Small intestine (tissue), 7 donors: Measurements from ENCODE around the gene APBB1. TPM values are rescaled to one million over a fixed set of nuclear protein-coding genes. Genes with fewer than 3 reads are reported as not detected.

Experiments used
- DNase-seq, 2 donors: peaks; one replicate each; pipeline versions ENCODE4 v3.0.0 to v3.0.0-alpha.2; 2013
- FAIRE-seq: peaks from 2 replicates; lab custom pipeline; 2012; peaks lifted over from hg19 to GRCh38; lab: Jason Lieb, UNC
- H3K27ac ChIP-seq, 3 donors: one replicate each; pipeline ENCODE4 v1.5.1; 2013; ENCODE audit warnings: low read length in 2 of 3, mild to moderate bottlenecking in 2 of 3, control low read depth in 1 of 3, inconsistent platforms in 1 of 3, low read depth in 1 of 3, moderate library complexity in 1 of 3
- H3K27me3 ChIP-seq, 3 donors: one replicate each; pipeline ENCODE4 v1.6.1; 2013; ENCODE audit warnings: low read length in 3 of 3, inconsistent platforms in 1 of 3; ENCODE audit not compliant: control insufficient read depth in 3 of 3, insufficient read depth in 3 of 3
- H3K36me3 ChIP-seq, 3 donors: one replicate each; pipeline ENCODE4 v1.6.1; 2013; ENCODE audit warnings: low read length in 3 of 3, inconsistent platforms in 1 of 3, low read depth in 1 of 3, mild to moderate bottlenecking in 1 of 3, moderate library complexity in 1 of 3; ENCODE audit not compliant: control insufficient read depth in 3 of 3, insufficient read depth in 2 of 3
- H3K4me1 ChIP-seq, 3 donors: one replicate each; pipeline ENCODE4 v1.6.1; 2013; ENCODE audit warnings: low read length in 2 of 3, inconsistent platforms in 1 of 3, low read depth in 1 of 3, mild to moderate bottlenecking in 1 of 3, moderate library complexity in 1 of 3; ENCODE audit not compliant: control insufficient read depth in 3 of 3, insufficient read depth in 2 of 3
- H3K4me3 ChIP-seq, 3 donors: one replicate each; pipeline ENCODE4 v1.5.1; 2013; ENCODE audit warnings: low read length in 3 of 3, control low read depth in 1 of 3, inconsistent platforms in 1 of 3, low read depth in 1 of 3, mild to moderate bottlenecking in 1 of 3, moderate library complexity in 1 of 3
- H3K9me3 ChIP-seq, 2 donors: one replicate each; pipeline ENCODE4 v1.6.1; 2013; ENCODE audit warnings: low read depth in 1 of 2, low read length in 1 of 2; ENCODE audit not compliant: control insufficient read depth in 2 of 2, insufficient read depth in 1 of 2
- WGBS, 3 donors: extraction: QIAGEN DNeasy Blood & Tissue Kit; methylation state at CpG; one replicate each; pipeline ENCODE4 v1.1.7; 2013; 5-methylcytosine and 5-hydroxymethylcytosine counted together
- polyA plus RNA-seq, 4 donors: library from polyadenylated mRNA; stranded (reverse) in 3 of 4; unstranded in 1 of 4; fragments of 200-250 nt in 3 of 4; fragments of 120-200 nt in 1 of 4; gene quantifications; one replicate each; pipeline versions ENCODE4 v1.2.1 to v1.2.3, GENCODE V29; 2013
- donor health status: healthy with polysubstance abuse.
- donor health status: control.
- donor health status: control.
- donor health status: Bipolar disorder and iron deficiency.
- donor health status: healthy.

Gene APBB1
- polyA plus RNA-seq, 4 donors = 2.5 to 17.8 (median 11.9) TPM

DNA sequence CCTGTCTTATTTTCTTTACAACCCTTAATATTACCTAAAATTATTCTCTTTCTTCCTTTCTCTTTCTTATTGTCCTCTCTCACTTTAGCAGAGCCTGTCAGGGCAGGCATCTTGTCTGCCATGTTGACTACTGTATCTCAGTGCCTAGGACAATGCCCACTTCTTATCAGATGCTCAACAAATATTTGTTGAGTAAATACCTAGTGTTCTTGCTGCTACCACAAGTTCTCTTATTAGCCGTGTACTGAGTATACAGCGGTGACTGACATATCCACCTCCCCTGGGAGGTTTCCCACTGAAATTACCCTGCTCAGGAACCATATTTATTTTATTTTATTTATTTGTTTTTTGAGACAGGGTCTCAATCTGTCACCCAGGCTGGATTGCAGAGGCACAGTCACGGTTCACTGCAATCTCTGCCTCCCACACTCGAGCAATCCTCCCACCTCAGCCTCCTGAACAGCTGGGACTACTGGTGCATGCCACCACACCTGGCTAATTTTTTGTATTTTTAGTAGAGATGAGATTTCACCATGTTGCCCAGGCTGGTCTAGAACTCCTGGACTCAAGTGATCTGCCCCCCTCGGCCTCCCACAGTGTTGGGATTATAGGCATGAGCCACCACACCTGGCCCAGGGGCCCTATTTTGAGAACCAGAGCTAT, 15.2 kb upstream of the APBB1 start:
- H3K27me3 ChIP-seq = no peaks in the 10 kb centered on the region
- H3K27ac ChIP-seq = no peak overlapping the region
- 54 to 71% (median 61%) methylated on average over 5 of the region's 5 CpGs for WGBS, 3 donors
- no peak overlapping the region for H3K4me3 ChIP-seq
- H3K9me3 ChIP-seq = no peaks in the 10 kb centered on the region
- peaks cover 0 to 3% (median 0%) of the 10 kb centered on the region in 3 donors for H3K36me3 ChIP-seq
- H3K4me1 ChIP-seq = peaks cover 0 to 1% (median 0%) of the 10 kb centered on the region in 3 donors
- FAIRE-seq (no peak), DNase-seq (peak in 1 of 2 donors; percentile 13)

DNA sequence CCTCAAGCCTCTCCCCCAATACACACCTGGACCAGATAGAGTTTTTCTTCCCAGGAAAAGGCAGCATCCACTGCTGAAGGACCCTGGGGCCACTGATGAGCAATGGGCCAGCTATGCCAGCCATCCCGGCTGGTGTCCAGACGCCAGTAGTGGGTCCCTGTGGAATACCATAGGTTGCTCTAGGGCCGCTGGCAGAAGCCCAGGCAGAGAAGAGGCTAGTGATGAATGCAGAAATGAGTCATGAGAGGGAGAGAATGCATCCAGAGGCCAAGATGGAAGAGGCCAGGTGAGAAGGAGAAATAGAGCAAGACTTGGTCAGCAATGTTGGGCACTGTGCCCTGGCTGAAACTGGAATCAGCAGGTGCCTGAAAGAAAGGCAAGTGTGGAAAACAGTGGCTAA, 13.0 kb upstream of the APBB1 start:
- Histone ChIP-seq H3K27ac (no peak overlapping the region), H3K4me3 (no peak overlapping the region), H3K4me1 (no peaks in the 10 kb centered on the region), H3K9me3 (no peaks in the 10 kb centered on the region), H3K27me3 (no peaks in the 10 kb centered on the region), H3K36me3 (peaks cover 0 to 3% (median 0%) of the 10 kb centered on the region in 3 donors)
- no peak for FAIRE-seq
- no peak for DNase-seq
- 84 to 89% (median 89%) methylated on average over 3 of the region's 3 CpGs for WGBS, 3 donors

DNA sequence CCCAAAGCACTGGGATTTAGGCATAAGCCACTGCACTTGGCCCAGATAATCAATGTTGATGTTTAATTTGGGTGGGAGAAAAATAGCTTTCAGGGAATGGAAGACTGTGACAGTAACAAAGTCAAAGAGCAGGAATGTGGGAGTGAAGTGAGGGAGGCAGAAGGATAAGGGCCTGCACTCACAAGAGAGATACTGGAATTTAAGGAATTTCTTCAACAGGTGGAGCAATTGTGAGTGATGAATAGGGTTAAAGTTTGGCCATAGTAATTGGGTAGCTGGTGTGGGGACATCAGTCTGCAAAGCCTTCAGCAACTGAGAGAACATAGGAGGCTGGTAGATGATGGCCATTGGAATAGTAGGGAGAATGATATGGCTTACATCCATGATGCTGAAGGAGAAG, 8.6 kb upstream of the APBB1 start:
- Histone ChIP-seq H3K36me3 (peaks cover 0 to 3% (median 0%) of the 10 kb centered on the region in 3 donors), H3K27ac (no peak overlapping the region), H3K27me3 (peaks cover 0 to 6% (median 0%) of the 10 kb centered on the region in 3 donors), H3K9me3 (no peaks in the 10 kb centered on the region), H3K4me3 (no peak overlapping the region), H3K4me1 (no peaks in the 10 kb centered on the region)
- FAIRE-seq (no peak), DNase-seq (no peak)

DNA sequence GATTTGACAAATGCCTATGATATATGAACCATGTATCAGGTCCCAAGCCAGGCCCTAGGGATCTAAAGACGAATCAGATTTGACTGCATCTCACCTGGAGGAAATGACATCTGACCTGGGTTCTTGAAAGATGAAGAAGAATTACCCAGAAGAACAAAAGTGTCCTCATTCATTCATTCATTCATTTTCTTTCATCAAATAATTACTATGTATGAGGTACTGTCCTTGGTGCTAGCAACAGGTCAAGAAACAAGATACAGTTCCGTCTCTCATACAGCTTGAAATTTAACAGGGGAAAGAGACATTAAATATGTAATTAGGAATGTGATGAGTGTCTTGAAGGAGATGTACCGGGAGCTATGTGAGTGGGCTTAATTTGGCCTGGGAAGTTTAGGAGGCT, 1.8 kb upstream of the APBB1 start:
- Histone ChIP-seq H3K27me3 (peaks cover 0 to 6% (median 0%) of the 10 kb centered on the region in 3 donors), H3K4me3 (no peak overlapping the region), H3K36me3 (no peaks in the 10 kb centered on the region), H3K27ac (no peak overlapping the region), H3K4me1 (peaks cover 0 to 11% (median 3%) of the 10 kb centered on the region in 3 donors), H3K9me3 (no peaks in the 10 kb centered on the region)
- FAIRE-seq (no peak), DNase-seq (no peak)
- WGBS, 3 donors = 87 to 93% (median 90%) methylated on average over 3 of the region's 3 CpGs

DNA sequence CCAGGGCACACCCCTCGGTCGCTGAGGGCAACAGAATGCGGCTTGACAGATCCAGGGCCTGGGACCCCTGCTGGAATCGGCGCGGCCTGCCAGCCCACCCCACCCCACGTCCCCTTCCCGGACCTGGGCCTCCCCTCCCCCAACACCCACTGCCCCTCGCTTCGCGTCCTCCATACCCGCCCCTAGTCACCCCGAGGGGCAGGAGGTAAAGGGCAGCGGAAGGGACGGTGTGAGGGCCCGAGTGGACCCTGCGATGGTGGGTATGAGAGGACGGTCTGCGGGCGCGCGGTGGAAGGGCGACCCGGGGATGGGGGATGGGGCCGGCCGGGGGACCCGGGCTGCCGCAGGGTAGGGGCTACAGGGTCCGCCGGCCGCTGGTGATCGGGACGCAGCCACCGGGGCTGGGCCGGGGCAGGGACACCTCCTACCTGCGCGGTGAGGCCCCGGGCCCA, 311 bp downstream of the APBB1 start:
- 1 to 4% (median 2%) methylated on average over 21 to 38 of the region's 38 CpGs for WGBS, 3 donors
- FAIRE-seq = no peak
- DNase-seq = no peak
- H3K4me3 ChIP-seq = peak overlapping the region; percentile 67 to 86 (median 75)
- peaks cover 0 to 6% (median 0%) of the 10 kb centered on the region in 3 donors for H3K27me3 ChIP-seq
- peaks cover 0 to 11% (median 3%) of the 10 kb centered on the region in 3 donors for H3K4me1 ChIP-seq
- no peaks in the 10 kb centered on the region for H3K36me3 ChIP-seq
- H3K27ac ChIP-seq = peak overlapping the region; percentile 48 to 68 (median 50)
- no peaks in the 10 kb centered on the region for H3K9me3 ChIP-seq

DNA sequence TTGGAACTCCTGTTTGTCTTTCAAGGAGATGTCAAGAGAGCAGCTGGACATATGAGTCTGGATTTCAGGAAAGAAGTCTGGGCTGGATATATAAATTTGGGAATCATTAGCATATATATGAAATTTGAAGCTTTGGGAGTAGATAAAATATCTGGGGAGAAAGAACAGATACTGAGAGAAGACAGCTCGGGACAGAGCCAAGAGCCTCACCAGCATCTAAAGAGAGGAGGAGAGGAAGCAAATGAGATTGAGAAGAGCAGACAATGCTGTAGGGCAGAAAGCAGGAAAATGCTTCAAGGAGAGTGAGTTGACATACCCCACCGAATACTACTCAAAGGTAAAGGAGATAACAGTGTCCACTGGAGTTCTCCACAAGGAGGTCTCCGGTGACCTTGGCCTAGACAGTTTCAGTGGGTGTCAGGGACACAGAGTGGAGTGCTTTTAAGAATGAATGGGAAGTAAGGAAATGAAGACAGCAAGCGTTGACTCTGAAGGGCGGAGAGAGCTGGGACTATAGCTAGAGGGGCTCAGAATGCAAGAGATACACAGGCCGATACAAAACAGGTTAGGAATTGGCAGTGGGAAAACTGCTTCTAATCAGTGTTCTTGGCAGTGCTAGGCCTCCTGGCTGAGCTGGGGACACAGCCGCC, 862 bp downstream of the APBB1 start:
- FAIRE-seq = no peak
- H3K4me1 ChIP-seq = peaks cover 0 to 11% (median 3%) of the 10 kb centered on the region in 3 donors

DNA sequence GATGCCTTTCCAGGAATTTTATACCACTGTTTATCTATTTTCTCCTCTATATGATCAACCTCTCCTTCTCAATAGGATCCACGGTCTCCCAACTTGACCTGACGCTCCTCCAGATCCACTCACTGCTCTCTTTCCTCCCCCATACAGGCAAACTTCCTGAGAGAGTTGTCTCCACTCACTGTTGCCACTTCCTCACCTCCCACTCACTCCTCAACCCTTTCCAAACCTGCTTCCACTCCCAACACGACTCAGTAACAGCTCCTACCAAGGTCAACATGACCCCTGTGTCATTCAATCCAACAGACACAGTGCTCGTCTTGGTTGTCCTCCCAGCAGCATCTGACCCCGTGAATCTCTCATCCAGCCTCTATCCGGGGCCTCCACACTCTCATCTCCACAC, 3.1 kb downstream of the APBB1 start:
- H3K27ac ChIP-seq = no peak overlapping the region
- no peaks in the 10 kb centered on the region for H3K9me3 ChIP-seq
- FAIRE-seq (no peak), DNase-seq (no peak)
- peaks cover 0 to 11% (median 3%) of the 10 kb centered on the region in 3 donors for H3K4me1 ChIP-seq
- 84 to 86% (median 85%) methylated on average over 6 of the region's 6 CpGs for WGBS, 3 donors
- H3K4me3 ChIP-seq = no peak overlapping the region
- no peaks in the 10 kb centered on the region for H3K27me3 ChIP-seq
- H3K36me3 ChIP-seq = peaks cover 0 to 5% (median 0%) of the 10 kb centered on the region in 3 donors

More for the DNA sequence above, 862 bp downstream of the APBB1 start:
- peak; percentile 16 to 50 for DNase-seq
- Histone ChIP-seq H3K27me3 (peaks cover 0 to 3% (median 0%) of the 10 kb centered on the region in 3 donors), H3K9me3 (no peaks in the 10 kb centered on the region), H3K27ac (peak overlapping the region in 2 of 3 donors; percentile 48 to 68), H3K4me3 (peak overlapping the region; percentile 67 to 86 (median 75)), H3K36me3 (no peaks in the 10 kb centered on the region)
- 39 to 57% (median 46%) methylated on average over 6 to 7 of the region's 7 CpGs for WGBS, 3 donors

DNA sequence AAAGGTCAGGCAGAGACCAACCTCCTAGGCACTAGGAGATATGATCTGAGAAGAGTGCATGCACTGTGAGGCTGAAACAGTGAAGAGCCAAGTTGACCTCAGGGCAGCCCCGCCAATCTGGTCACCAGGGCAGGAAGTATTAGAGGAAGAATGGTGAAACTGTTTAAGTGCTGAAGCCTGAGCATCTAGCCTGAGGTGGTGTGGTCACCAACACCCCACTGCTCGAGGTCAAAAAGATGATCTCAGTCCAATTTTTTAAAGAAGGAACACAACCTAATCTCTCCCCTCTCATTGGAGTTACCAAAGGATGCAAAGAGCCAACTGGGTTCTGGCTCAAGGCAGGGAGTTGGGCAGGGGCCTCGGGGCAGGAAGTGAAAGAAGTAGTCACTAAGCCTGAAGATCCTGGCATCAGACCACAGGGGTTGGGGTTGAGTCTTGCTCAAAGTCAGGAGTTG, 4.0 kb downstream of the APBB1 start:
- FAIRE-seq = no peak

More for the DNA sequence above, 4.0 kb downstream of the APBB1 start:
- WGBS, 3 donors = 63 to 83% (median 65%) methylated on average over 3 of the region's 3 CpGs
- Histone ChIP-seq H3K36me3 (peaks cover 0 to 13% (median 0%) of the 10 kb centered on the region in 3 donors), H3K27me3 (no peaks in the 10 kb centered on the region), H3K4me3 (no peak overlapping the region), H3K4me1 (peaks cover 0 to 11% (median 2%) of the 10 kb centered on the region in 3 donors), H3K9me3 (no peaks in the 10 kb centered on the region), H3K27ac (no peak overlapping the region)
- DNase-seq = no peak
